Measurements from ENCODE around the gene PXN.
"Not testable (repeated sequence)": the region's sequence is repeated elsewhere in the genome, so short reads cannot be mapped to it uniquely, and the experiment has no call there.

PXN gene

GRCh38 chr12:120220838-120221575, 44.5 kb downstream of the PXN start:
- in situ Hi-C loops (cut with MboI; ENCODE audit: low sequenced_read_pairs), result no loop called here
- Histone ChIP-seq H3K27me3 (ENCODE audit: low read depth) (no peaks in the 10 kb centered on the region), H3K4me3 (no peak overlapping the region), H3K36me3 (replicated peaks) (peaks cover 31% of the 10 kb centered on the region), H3K9me3 (no peaks in the 10 kb centered on the region), H3K4me1 (no peaks in the 10 kb centered on the region)
- DNase-seq (ENCODE audit: low spot score in 2 of 2), result no peak

- H3K36me3 ChIP-seq (replicated peaks), result peaks cover 38% of the 10 kb centered on the region
- H3K4me3 ChIP-seq, result no peak overlapping the region
- no peaks in the 10 kb centered on the region for H3K4me1 ChIP-seq
- no peak for DNase-seq (ENCODE audit: low spot score in 2 of 2)
- H3K27me3 ChIP-seq (ENCODE audit: low read depth), result no peaks in the 10 kb centered on the region
- in situ Hi-C loops (cut with MboI; ENCODE audit: low sequenced_read_pairs), result no loop called here
- H3K9me3 ChIP-seq, result no peaks in the 10 kb centered on the region
Observed at GRCh38 chr12:120218680-120219606, 46.6 kb downstream of the PXN start.

- in situ Hi-C loops (cut with MboI; ENCODE audit: low sequenced_read_pairs), result no loop called here
Observed at GRCh38 chr12:120216742-120217605, 48.6 kb downstream of the PXN start.

GRCh38 chr12:120215766-120216735, 49.5 kb downstream of the PXN start:
- no peak for DNase-seq (ENCODE audit: low spot score in 2 of 2)
- no peaks in the 10 kb centered on the region for H3K4me1 ChIP-seq
- H3K27me3 ChIP-seq (ENCODE audit: low read depth), result no peaks in the 10 kb centered on the region
- in situ Hi-C loops (cut with MboI; ENCODE audit: low sequenced_read_pairs), result no loop called here
- no peaks in the 10 kb centered on the region for H3K9me3 ChIP-seq
- peaks cover 39% of the 10 kb centered on the region for H3K36me3 ChIP-seq (replicated peaks)
- no peak overlapping the region for H3K4me3 ChIP-seq

More at GRCh38 chr12:120216742-120217605, 48.6 kb downstream of the PXN start:
- no peak overlapping the region for H3K4me3 ChIP-seq
- peaks cover 37% of the 10 kb centered on the region for H3K36me3 ChIP-seq (replicated peaks)
- H3K9me3 ChIP-seq, result no peaks in the 10 kb centered on the region
- H3K27me3 ChIP-seq (ENCODE audit: low read depth), result no peaks in the 10 kb centered on the region
- H3K4me1 ChIP-seq, result no peaks in the 10 kb centered on the region
- no peak for DNase-seq (ENCODE audit: low spot score in 2 of 2)

- in situ Hi-C loops (cut with MboI; ENCODE audit: low sequenced_read_pairs), result no loop called here
- no peak for DNase-seq (ENCODE audit: low spot score in 2 of 2)
Observed at GRCh38 chr12:120215357-120215735, 50.2 kb downstream of the PXN start.

GRCh38 chr12:120214626-120215356, 50.7 kb downstream of the PXN start:
- in situ Hi-C loops (cut with MboI; ENCODE audit: low sequenced_read_pairs), result no loop called here

More at GRCh38 chr12:120215357-120215735, 50.2 kb downstream of the PXN start:
- peaks cover 44% of the 10 kb centered on the region for H3K36me3 ChIP-seq (replicated peaks)
- H3K4me1 ChIP-seq, result no peaks in the 10 kb centered on the region
- no peaks in the 10 kb centered on the region for H3K9me3 ChIP-seq
- H3K27me3 ChIP-seq (ENCODE audit: low read depth), result no peaks in the 10 kb centered on the region
- no peak overlapping the region for H3K4me3 ChIP-seq

GRCh38 chr12:120213758-120214157, 51.8 kb downstream of the PXN start:
- Histone ChIP-seq H3K36me3 (replicated peaks) (peaks cover 42% of the 10 kb centered on the region), H3K4me3 (no peak overlapping the region), H3K9me3 (no peaks in the 10 kb centered on the region), H3K27me3 (ENCODE audit: low read depth) (no peaks in the 10 kb centered on the region), H3K4me1 (no peaks in the 10 kb centered on the region)
- DNase-seq (ENCODE audit: low spot score in 2 of 2), result no peak
- in situ Hi-C loops (cut with MboI; ENCODE audit: low sequenced_read_pairs), result no loop called here

More at GRCh38 chr12:120214626-120215356, 50.7 kb downstream of the PXN start:
- Histone ChIP-seq H3K27me3 (ENCODE audit: low read depth) (no peaks in the 10 kb centered on the region), H3K9me3 (no peaks in the 10 kb centered on the region), H3K36me3 (replicated peaks) (peaks cover 49% of the 10 kb centered on the region), H3K4me3 (no peak overlapping the region), H3K4me1 (no peaks in the 10 kb centered on the region)
- DNase-seq (ENCODE audit: low spot score in 2 of 2), result no peak

- H3K4me3 ChIP-seq; H3K9me3 ChIP-seq; in situ Hi-C loops (cut with MboI; ENCODE audit: low sequenced_read_pairs); H3K27me3 ChIP-seq (ENCODE audit: low read depth); DNase-seq (ENCODE audit: low spot score in 2 of 2); H3K4me1 ChIP-seq: not testable (repeated sequence)
- peaks cover 39% of the 10 kb centered on the region for H3K36me3 ChIP-seq (replicated peaks)
Observed at GRCh38 chr12:120213182-120213581, 52.3 kb downstream of the PXN start.

- Histone ChIP-seq H3K9me3 (no peaks in the 10 kb centered on the region), H3K4me1 (no peaks in the 10 kb centered on the region), H3K27me3 (ENCODE audit: low read depth) (no peaks in the 10 kb centered on the region), H3K4me3 (no peak overlapping the region), H3K36me3 (replicated peaks) (peaks cover 44% of the 10 kb centered on the region)
- in situ Hi-C loops (cut with MboI; ENCODE audit: low sequenced_read_pairs), result no loop called here
- no peak for DNase-seq (ENCODE audit: low spot score in 2 of 2)
Observed at GRCh38 chr12:120212301-120212700, 53.2 kb downstream of the PXN start.

GRCh38 chr12:120211904-120212283, 53.6 kb downstream of the PXN start:
- H3K9me3 ChIP-seq, result no peaks in the 10 kb centered on the region
- peaks cover 48% of the 10 kb centered on the region for H3K36me3 ChIP-seq (replicated peaks)
- DNase-seq (ENCODE audit: low spot score in 2 of 2), result no peak
- no peaks in the 10 kb centered on the region for H3K27me3 ChIP-seq (ENCODE audit: low read depth)
- no peaks in the 10 kb centered on the region for H3K4me1 ChIP-seq
- in situ Hi-C loops (cut with MboI; ENCODE audit: low sequenced_read_pairs), result no loop called here
- H3K4me3 ChIP-seq, result no peak overlapping the region

GRCh38 chr12:120211243-120211903, 54.2 kb downstream of the PXN start:
- in situ Hi-C loops (cut with MboI; ENCODE audit: low sequenced_read_pairs), result no loop called here
- H3K4me1 ChIP-seq, result no peaks in the 10 kb centered on the region
- H3K36me3 ChIP-seq (replicated peaks), result peaks cover 48% of the 10 kb centered on the region

GRCh38 chr12:120209851-120210250, 55.7 kb downstream of the PXN start:
- no peaks in the 10 kb centered on the region for H3K27me3 ChIP-seq (ENCODE audit: low read depth)
- no peak for DNase-seq (ENCODE audit: low spot score in 2 of 2)
- in situ Hi-C loops (cut with MboI; ENCODE audit: low sequenced_read_pairs), result no loop called here
- H3K4me3 ChIP-seq, result no peak overlapping the region
- H3K4me1 ChIP-seq, result no peaks in the 10 kb centered on the region
- peaks cover 48% of the 10 kb centered on the region for H3K36me3 ChIP-seq (replicated peaks)
- H3K9me3 ChIP-seq, result no peaks in the 10 kb centered on the region

More at GRCh38 chr12:120211243-120211903, 54.2 kb downstream of the PXN start:
- DNase-seq (ENCODE audit: low spot score in 2 of 2), result no peak
- Histone ChIP-seq H3K27me3 (ENCODE audit: low read depth) (no peaks in the 10 kb centered on the region), H3K4me3 (no peak overlapping the region), H3K9me3 (no peaks in the 10 kb centered on the region)

Data from HAP-1 (cell line).